Erythroblast (primary cell): ENCODE results near the gene GPRC5D.

ENCODE experiments used
- GATA1 ChIP-seq: IDR thresholded peaks from 2 replicates; pipeline ENCODE4 v1.6.1; 2011; ENCODE audit warnings: low read depth, mild to moderate bottlenecking, control low read depth, low read length, moderate library complexity
- POLR2A ChIP-seq: IDR thresholded peaks from 2 replicates; pipeline ENCODE4 v1.6.1; 2011; ENCODE audit warnings: mild to moderate bottlenecking, low read length

DNA sequence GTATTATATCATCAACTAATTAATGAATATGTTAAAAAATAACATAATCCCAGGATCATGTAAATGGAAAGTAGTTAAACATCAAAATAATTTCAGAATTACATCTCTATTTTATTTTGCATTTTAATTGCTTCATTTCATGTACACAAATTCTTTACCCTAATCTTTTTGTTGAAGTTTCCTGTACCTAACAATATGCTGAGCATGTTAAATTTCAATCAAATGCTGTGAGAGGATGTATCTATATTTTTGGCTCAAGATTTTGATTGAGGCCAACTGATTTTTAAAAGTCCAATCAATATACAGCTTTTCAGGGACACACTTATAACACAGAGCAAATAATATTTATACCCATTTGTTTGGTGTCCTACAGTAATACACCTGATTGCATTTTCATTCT, 6.4 kb downstream of the GPRC5D start:
- TF ChIP-seq POLR2A: no peak
- TF ChIP-seq GATA1: no peak
